Lung (tissue), 12 donors: ENCODE results near the gene CDH4. TPM values are rescaled to one million over a fixed set of nuclear protein-coding genes. Genes with fewer than 3 reads are reported as not detected.

ENCODE experiments used
- ATAC-seq: fragments of 200-7000 bp; cut with Tn5 transposase; one replicate; pipeline ENCODE4 v1.9.1; 2020; ENCODE audit warnings: moderate number of reproducible peaks; ENCODE audit not compliant: insufficient read depth, low FRiP score
- DNase-seq, 3 donors: peaks; one replicate each; pipeline ENCODE4 v3.0.0-alpha.2; 2013 to 2017
- H3K27ac ChIP-seq, 2 donors: one replicate each; pipeline ENCODE4 v1.5.1; 2013; ENCODE audit warnings: mild to moderate bottlenecking in 2 of 2, moderate library complexity in 2 of 2, control low read depth in 1 of 2, inconsistent platforms in 1 of 2, low read depth in 1 of 2, low read length in 1 of 2
- H3K27me3 ChIP-seq, 3 donors: one replicate each; pipeline ENCODE4 v1.5.1; 2013; ENCODE audit warnings: low read length in 2 of 3; ENCODE audit not compliant: control insufficient read depth in 3 of 3, insufficient read depth in 3 of 3
- H3K36me3 ChIP-seq, 4 donors: one replicate each; pipeline ENCODE4 v1.5.1; 2013; ENCODE audit warnings: low read length in 4 of 4, mild to moderate bottlenecking in 1 of 4, moderate library complexity in 1 of 4; ENCODE audit not compliant: control insufficient read depth in 4 of 4, insufficient read depth in 4 of 4
- H3K4me1 ChIP-seq, 5 donors: one replicate each; pipeline ENCODE4 v1.5.1; 2013; ENCODE audit warnings: low read length in 5 of 5, mild to moderate bottlenecking in 2 of 5, moderate library complexity in 1 of 5; ENCODE audit not compliant: control insufficient read depth in 5 of 5, insufficient read depth in 5 of 5
- H3K4me3 ChIP-seq: one replicate; pipeline ENCODE4 v1.5.1; 2013; ENCODE audit warnings: mild to moderate bottlenecking, control low read depth, moderate library complexity
- H3K9ac ChIP-seq, 2 donors: one replicate each; pipeline ENCODE4 v1.5.1; 2013; ENCODE audit warnings: low read length in 2 of 2, control low read depth in 1 of 2; ENCODE audit not compliant: insufficient read depth in 1 of 2
- H3K9me3 ChIP-seq, 4 donors: one replicate each; pipeline ENCODE4 v1.5.1; 2013; ENCODE audit warnings: low read length in 3 of 4, mild to moderate bottlenecking in 1 of 4, moderate library complexity in 1 of 4; ENCODE audit not compliant: control insufficient read depth in 4 of 4, insufficient read depth in 3 of 4
- CTCF ChIP-seq: IDR thresholded peaks from 2 replicates; pipeline ENCODE4 v1.5.1; 2012; ENCODE audit warnings: mild to moderate bottlenecking; ENCODE audit errors: control extremely low read depth, extremely low read depth
- WGBS, 2 donors: extraction: QIAGEN DNeasy Blood & Tissue Kit; methylation state at CpG; one replicate each; pipeline ENCODE4 v1.1.7; 2013; 5-methylcytosine and 5-hydroxymethylcytosine counted together
- polyA plus RNA-seq, 2 donors: library from polyadenylated mRNA; stranded (reverse); fragments of 200-250 nt; gene quantifications; one replicate each; pipeline ENCODE4 v1.2.1, GENCODE V29; 2013
- total RNA-seq, 2 donors: library from RNA; depleted of rRNA in 1 of 2; stranded (reverse); fragments of >200 nt in 1 of 2; gene quantifications; one replicate each; pipeline ENCODE4 v1.2.1, GENCODE V29; 2014 to 2021
- donor health status: control.
- donor health status: control.
- donor health status: Bipolar disorder and iron deficiency.
- donor health status: healthy.
- donor health status: DM: yes; HTN: yes; CAD: no.

Gene CDH4
- total and polyA plus RNA-seq, 4 donors, result 0.10 to 2.1 (median 0.34) TPM

- H3K27ac ChIP-seq, result no peak overlapping the region
- H3K9ac ChIP-seq, result no peak overlapping the region
- ATAC-seq (no peak), DNase-seq (no peak)
- no peak overlapping the region for H3K4me3 ChIP-seq
- H3K9me3 ChIP-seq, result peaks cover 0 to 2% (median 0%) of the 10 kb centered on the region in 4 donors
- no peak for TF ChIP-seq CTCF
- peaks cover 0 to 17% (median 3%) of the 10 kb centered on the region in 3 donors for H3K27me3 ChIP-seq
- H3K4me1 ChIP-seq, result no peaks in the 10 kb centered on the region
- WGBS, 2 donors, result 68 to 71% methylated on average over 9 of the region's 9 CpGs
- no peaks in the 10 kb centered on the region for H3K36me3 ChIP-seq
These were observed 711.1 kb downstream of the CDH4 start for GRCh38 chr20:61963149-61963548.

GRCh38 chr20:61963885-61964674 lies 712.0 kb downstream of the CDH4 start:
- peaks cover 0 to 2% (median 0%) of the 10 kb centered on the region in 4 donors for H3K9me3 ChIP-seq
- H3K27me3 ChIP-seq, result peaks cover 0 to 17% (median 3%) of the 10 kb centered on the region in 3 donors
- H3K36me3 ChIP-seq, result no peaks in the 10 kb centered on the region
- H3K4me1 ChIP-seq, result no peaks in the 10 kb centered on the region
- no peak overlapping the region for H3K4me3 ChIP-seq
- ATAC-seq (no peak), DNase-seq (no peak)
- no peak for TF ChIP-seq CTCF
- H3K9ac ChIP-seq, result no peak overlapping the region
- WGBS, 2 donors, result 89% methylated on average over 8 of the region's 8 CpGs
- no peak overlapping the region for H3K27ac ChIP-seq

DNA sequence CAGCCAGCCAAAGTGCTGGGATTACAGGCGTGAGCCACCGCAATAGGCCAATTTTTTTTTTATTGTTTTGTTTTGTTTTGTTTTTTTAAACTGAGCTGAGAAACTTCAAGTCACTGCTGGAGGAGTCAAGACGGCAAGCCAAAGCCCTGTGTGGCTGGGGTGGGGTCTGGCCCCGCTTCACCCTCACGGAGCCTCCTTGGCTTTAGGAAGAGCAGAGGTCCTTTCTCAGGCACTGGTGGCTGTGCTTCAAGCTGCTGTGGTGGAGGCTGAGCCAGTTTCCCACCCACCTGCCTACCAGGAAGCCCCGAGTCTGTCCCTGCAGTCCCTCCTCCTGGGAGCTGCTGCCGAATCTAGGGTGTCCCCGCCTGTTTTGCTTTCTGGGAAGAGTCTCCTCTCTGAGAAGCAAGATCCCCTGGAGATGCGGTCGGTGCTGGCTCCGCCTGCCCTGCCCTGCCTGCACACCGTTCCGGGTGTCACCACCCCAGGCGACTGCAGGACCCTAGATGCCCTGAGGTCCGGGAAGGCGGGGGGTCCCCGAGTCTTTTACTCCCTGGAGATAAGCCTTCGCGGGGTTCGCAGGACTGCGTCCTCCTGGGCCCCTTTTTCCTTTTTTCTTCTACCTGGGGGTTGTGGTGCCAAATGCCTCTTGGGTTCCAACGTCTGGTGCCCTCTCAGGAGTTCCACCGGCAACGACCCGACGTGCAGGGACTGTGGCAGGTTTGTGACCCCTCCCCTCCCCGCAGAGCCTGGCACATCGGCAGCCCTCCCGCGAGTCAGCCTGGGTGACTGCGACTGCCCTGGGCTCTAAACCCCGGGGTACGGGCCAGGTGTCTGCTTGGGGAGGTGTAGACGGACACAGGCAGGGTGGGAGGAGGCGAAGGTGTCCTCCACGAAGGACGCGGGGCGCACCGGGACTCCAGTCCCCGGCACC lies 712.9 kb downstream of the CDH4 start:
- no peak overlapping the region for H3K27ac ChIP-seq
- no peak overlapping the region for H3K9ac ChIP-seq
- no peaks in the 10 kb centered on the region for H3K4me1 ChIP-seq
- WGBS, 2 donors, result 38 to 41% methylated on average over 34 to 41 of the region's 41 CpGs
- DNase-seq, result no peak
- H3K36me3 ChIP-seq, result no peaks in the 10 kb centered on the region
- H3K9me3 ChIP-seq, result peaks cover 0 to 1% (median 0%) of the 10 kb centered on the region in 4 donors
- TF ChIP-seq CTCF, result no peak
- no peak overlapping the region for H3K4me3 ChIP-seq
- peaks cover 0 to 17% (median 3%) of the 10 kb centered on the region in 3 donors for H3K27me3 ChIP-seq
- ATAC-seq, result no peak
